NT2/D1 (cell line): ENCODE results near the gene GYS2.
"Not testable (repeated sequence)": the region's sequence is repeated elsewhere in the genome, so short reads cannot be mapped to it uniquely, and the experiment has no call there.

Source experiments
- DNase-seq: peaks from one replicate; pipeline ENCODE4 v3.0.0-alpha.2; 2011; ENCODE audit warnings: low read depth, low spot score
- H3K27me3 ChIP-seq: 2 replicates; pipeline ENCODE4 v1.6.0; 2011; ENCODE audit warnings: mild to moderate bottlenecking; ENCODE audit not compliant: insufficient read length, insufficient read depth
- H3K36me3 ChIP-seq: 2 replicates; pipeline ENCODE4 v1.6.1; 2011; ENCODE audit warnings: mild to moderate bottlenecking, low read length, mixed read lengths; ENCODE audit not compliant: insufficient read depth, insufficient read length
- H3K4me1 ChIP-seq: 2 replicates; pipeline ENCODE4 v1.5.1; 2011; ENCODE audit not compliant: insufficient read depth, insufficient read length
- H3K4me3 ChIP-seq: 2 replicates; pipeline ENCODE4 v1.5.1; 2011; ENCODE audit warnings: low read depth; ENCODE audit not compliant: insufficient read length
- H3K9ac ChIP-seq: 2 replicates; pipeline ENCODE4 v1.6.0; 2011; ENCODE audit warnings: low read depth; ENCODE audit not compliant: insufficient read length
- H3K9me3 ChIP-seq: 2 replicates; pipeline ENCODE4 v1.5.1; 2011; ENCODE audit warnings: mild to moderate bottlenecking, low read length; ENCODE audit not compliant: insufficient read depth
- SUZ12 ChIP-seq: IDR thresholded peaks from 2 replicates; pipeline ENCODE4 v1.6.1; 2011; ENCODE audit not compliant: insufficient read length, insufficient read depth; ENCODE audit errors: extremely low read depth
- YY1 ChIP-seq: IDR thresholded peaks from 2 replicates; pipeline ENCODE4 v1.6.1; 2011; ENCODE audit not compliant: insufficient read length, insufficient read depth
- ZNF274 ChIP-seq: IDR thresholded peaks from 2 replicates; pipeline ENCODE4 v1.6.1; 2011; ENCODE audit warnings: mild to moderate bottlenecking, low read depth, low read length

Gene GYS2

DNA sequence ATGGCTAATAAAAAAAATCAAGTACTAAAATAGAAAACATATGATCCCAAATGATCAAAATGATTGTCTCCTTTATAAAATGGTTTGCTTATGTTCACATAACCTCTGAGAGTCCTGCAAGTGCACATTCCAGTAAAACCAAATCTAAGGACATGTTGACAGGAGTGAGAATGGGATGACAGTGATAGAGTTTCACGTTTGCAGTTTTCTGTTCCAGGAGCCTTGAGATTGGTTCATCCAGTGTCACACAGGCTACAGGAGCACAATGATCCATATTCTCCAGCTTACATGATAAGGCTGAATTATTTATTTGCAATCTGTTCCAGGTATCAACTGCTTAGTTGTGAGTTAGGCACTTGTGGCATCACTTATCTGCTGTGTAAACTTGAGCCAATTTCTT is 1.5 kb upstream of the GYS2 start:
- Histone ChIP-seq H3K4me3 (no peak overlapping the region), H3K9ac (no peak overlapping the region), H3K4me1 (no peaks in the 10 kb centered on the region), H3K36me3 (no peaks in the 10 kb centered on the region), H3K9me3 (no peaks in the 10 kb centered on the region), H3K27me3 (no peaks in the 10 kb centered on the region)
- TF ChIP-seq YY1 (no peak), SUZ12 (no peak), ZNF274 (no peak)
- no peak for DNase-seq

- Histone ChIP-seq H3K9me3 (no peaks in the 10 kb centered on the region), H3K27me3 (no peaks in the 10 kb centered on the region), H3K4me1 (no peaks in the 10 kb centered on the region), H3K9ac (no peak overlapping the region), H3K4me3 (no peak overlapping the region), H3K36me3 (no peaks in the 10 kb centered on the region)
- no peak for TF ChIP-seq ZNF274
- TF ChIP-seq SUZ12 = no peak
- TF ChIP-seq YY1 = no peak
- DNase-seq = no peak
Observed at GRCh38 chr12:21602774-21603173, 1.9 kb downstream of the GYS2 start.

DNA sequence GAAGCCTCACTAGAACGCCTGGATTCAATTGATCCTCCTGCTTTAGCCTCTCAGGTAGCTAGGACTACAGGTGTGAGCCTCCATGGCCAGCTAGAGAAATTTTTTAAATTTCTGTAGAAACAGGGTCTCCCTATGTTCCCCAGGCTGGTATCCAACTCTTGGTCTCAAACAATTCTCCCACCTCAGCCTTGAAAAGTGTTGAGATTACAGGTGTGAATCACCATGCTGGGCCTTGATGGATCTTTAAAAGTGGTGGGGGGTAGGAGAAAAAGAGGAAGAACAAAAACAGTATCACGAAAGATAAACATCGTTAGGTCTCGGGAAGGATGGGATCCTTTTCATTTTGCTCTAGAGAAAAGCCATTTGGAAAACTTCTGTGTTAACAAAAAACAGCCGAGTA is 4.5 kb downstream of the GYS2 start:
- TF ChIP-seq YY1 (no peak), SUZ12 (no peak), ZNF274 (no peak)
- no peak for DNase-seq
- no peaks in the 10 kb centered on the region for H3K9me3 ChIP-seq
- H3K4me1 ChIP-seq = no peaks in the 10 kb centered on the region
- H3K9ac ChIP-seq = no peak overlapping the region
- no peaks in the 10 kb centered on the region for H3K27me3 ChIP-seq
- H3K36me3 ChIP-seq = no peaks in the 10 kb centered on the region
- no peak overlapping the region for H3K4me3 ChIP-seq

DNA sequence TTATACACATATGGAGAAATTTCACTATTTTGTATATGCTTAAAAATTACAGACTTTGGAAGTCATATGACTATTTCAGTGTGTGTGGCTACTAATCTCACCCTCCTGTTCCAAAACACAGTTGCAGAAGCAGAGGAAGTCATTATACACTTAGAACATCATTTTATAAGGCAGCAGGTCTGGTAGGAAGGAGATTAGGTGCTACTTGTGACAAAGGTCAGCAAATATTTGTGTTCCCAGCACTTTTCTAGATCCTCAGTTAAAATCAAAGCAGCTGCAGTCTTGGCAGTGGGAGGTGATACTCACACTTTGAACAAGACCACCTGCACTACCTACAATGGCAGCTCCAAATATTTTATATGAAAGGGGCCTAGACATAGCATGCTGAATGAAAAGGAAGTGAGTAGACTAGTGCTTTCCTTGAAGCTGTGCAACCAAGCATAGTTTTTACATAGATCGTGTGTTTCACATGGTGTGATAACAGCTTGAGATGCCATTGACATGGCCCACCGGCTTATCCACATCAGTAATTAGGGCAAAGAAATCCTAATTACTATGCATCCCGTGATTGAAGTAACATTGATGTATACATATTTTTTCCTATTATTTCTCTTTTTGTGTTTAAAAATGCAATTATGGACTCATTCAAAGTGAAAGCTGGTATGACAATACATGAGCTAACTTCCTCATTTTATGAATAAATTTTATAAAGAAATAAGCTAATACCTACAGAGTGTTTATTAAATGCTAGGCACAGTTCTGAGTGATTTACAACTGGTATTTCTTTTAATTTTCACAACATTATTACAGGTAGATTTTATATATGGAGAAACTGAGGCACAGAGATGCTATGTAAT is 5.3 kb downstream of the GYS2 start:
- Histone ChIP-seq H3K9ac (no peak overlapping the region), H3K27me3 (no peaks in the 10 kb centered on the region), H3K9me3 (0 out of 2 replicates have a peak, but pooled peaks cover 2% of the 10 kb centered on the region), H3K36me3 (no peaks in the 10 kb centered on the region), H3K4me1 (no peaks in the 10 kb centered on the region), H3K4me3 (no peak overlapping the region)
- TF ChIP-seq SUZ12 (no peak), ZNF274 (no peak), YY1 (no peak)
- DNase-seq = no peak

DNA sequence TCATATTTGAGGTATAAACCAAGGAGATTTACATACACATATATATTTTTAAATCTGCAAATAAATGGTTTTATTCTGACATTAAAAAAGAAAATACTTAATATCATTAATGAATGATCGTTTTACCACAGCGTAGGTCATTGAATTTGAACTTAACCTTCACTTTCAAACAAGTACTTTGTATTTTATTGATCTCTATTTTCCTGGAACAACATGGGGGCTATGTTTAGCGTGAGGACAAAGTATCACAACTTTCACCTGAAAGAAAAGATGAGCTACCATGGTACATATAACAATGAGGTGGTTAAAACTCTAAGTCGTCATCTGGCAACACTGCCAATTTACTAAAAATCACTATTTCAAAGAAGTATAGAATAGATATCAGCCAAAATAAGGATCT is 6.0 kb downstream of the GYS2 start:
- Histone ChIP-seq H3K4me3 (no peak overlapping the region), H3K9me3 (peaks cover 9% of the 10 kb centered on the region; the same call in 1 of the 2 replicates)

GRCh38 chr12:21595356-21595755 is 9.3 kb downstream of the GYS2 start:
- not testable (repeated sequence) for H3K9ac ChIP-seq, H3K4me3 ChIP-seq, H3K36me3 ChIP-seq, H3K27me3 ChIP-seq, H3K4me1 ChIP-seq
- peak; percentile 62 for DNase-seq
- H3K9me3 ChIP-seq = peaks cover 29% of the 10 kb centered on the region

More for the DNA sequence above, 6.0 kb downstream of the GYS2 start:
- TF ChIP-seq YY1 (no peak), ZNF274 (no peak), SUZ12 (no peak)
- no peak for DNase-seq
- Histone ChIP-seq H3K36me3 (no peaks in the 10 kb centered on the region), H3K27me3 (no peaks in the 10 kb centered on the region), H3K4me1 (no peaks in the 10 kb centered on the region), H3K9ac (no peak overlapping the region)

DNA sequence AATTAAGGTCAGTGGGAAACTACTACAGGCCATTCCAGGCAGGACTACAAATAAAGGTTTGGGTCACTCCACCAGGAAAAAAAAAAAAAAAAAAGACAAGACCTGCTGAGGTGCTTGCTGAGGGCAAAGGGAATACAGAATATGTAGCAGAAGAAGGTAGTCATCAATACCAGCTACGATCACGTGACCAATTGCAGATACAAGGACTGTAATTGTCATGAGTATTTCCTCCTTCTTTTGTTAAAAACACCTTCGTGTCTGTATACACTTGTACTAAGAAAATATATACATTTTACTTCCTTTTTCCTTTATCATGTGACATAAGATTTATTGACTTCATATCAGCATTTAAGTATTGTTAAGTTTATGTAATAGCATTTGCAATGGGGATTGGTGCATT is 19.2 kb downstream of the GYS2 start:
- H3K4me1 ChIP-seq = no peaks in the 10 kb centered on the region
- H3K36me3 ChIP-seq = no peaks in the 10 kb centered on the region
- TF ChIP-seq YY1 = no peak
- TF ChIP-seq SUZ12 = no peak
- no peak for TF ChIP-seq ZNF274
- no peak for DNase-seq
- H3K4me3 ChIP-seq = no peak overlapping the region
- H3K27me3 ChIP-seq = no peaks in the 10 kb centered on the region
- H3K9me3 ChIP-seq = peaks cover 14% of the 10 kb centered on the region
- no peak overlapping the region for H3K9ac ChIP-seq

DNA sequence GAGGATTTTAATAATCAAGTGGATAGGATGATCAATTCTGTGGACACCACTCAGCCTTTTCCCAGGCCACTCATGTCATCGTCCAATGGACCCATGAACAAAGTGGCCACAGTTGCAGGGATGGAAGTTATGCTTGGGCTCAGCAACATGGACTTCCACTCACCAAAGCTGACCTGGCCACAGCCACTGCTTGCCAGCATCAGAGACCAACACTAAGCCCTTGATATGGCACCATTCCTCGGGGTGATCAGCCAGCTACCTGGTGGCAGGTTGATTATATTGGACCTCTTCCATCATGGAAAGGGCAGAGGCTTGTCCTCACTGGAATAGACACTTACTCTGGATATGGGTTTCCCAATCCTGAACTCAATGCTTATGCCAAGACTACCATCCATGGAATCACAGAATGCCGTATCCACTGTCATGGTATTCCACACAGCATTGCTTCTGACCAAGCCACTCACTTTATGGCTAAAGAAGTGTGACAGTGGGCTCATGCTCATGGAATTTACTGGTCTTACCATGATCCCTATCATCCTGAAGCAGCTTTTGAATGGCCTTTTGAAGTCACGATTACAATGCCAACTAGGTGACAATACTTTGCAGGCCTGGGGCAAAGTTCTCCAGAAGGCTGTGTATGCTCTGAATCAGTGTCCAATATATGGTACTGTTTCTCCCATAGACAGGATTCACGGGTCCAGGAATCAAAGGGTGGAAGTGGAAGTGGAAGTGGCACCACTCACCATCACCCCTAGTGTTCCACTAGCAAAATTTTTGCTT is 20.1 kb downstream of the GYS2 start:
- not testable (repeated sequence) for H3K4me3 ChIP-seq, H3K9me3 ChIP-seq, H3K27me3 ChIP-seq, H3K4me1 ChIP-seq, H3K36me3 ChIP-seq, DNase-seq, H3K9ac ChIP-seq
